GM12878 (cell line): ENCODE data around the gene SORBS1.

Experiments
- CTCF ChIP-seq, 3 experiments: IDR thresholded peaks in 2 of 3; conservative IDR thresholded peaks in 1 of 3; 2 replicates each; pipeline ENCODE4 v1.5.1; 2011; ENCODE audit warnings: low read depth in 3 of 3, low read length in 3 of 3, mild to moderate bottlenecking in 3 of 3, control low read depth in 2 of 3, moderate library complexity in 2 of 3, inconsistent platforms in 1 of 3, mixed read lengths in 1 of 3; ENCODE audit not compliant: control insufficient read depth in 2 of 3, insufficient read depth in 1 of 3; ENCODE audit errors: extremely low read depth in 1 of 3
- EP300 ChIP-seq, 2 experiments: fragments of 150-350 bp in 1 of 2; IDR thresholded peaks; 2 replicates each; pipeline ENCODE4 v1.6.1; 2011 to 2012; ENCODE audit warnings: low read depth in 2 of 2, low read length in 2 of 2, borderline replicate concordance in 1 of 2, improper control_type of control experiment in 1 of 2, inconsistent platforms in 1 of 2; ENCODE audit not compliant: control insufficient read depth in 1 of 2
- EZH2 ChIP-seq: IDR thresholded peaks from 2 replicates; pipeline ENCODE4 v1.6.1; 2012; ENCODE audit warnings: low read depth, mild to moderate bottlenecking, control low read depth, inconsistent platforms, low read length, borderline replicate concordance; ENCODE audit not compliant: control insufficient read depth
- YBX1 ChIP-seq: fragments of 450-650 bp; IDR thresholded peaks from 2 replicates; pipeline ENCODE4 v1.6.1; 2016; ENCODE audit warnings: antibody characterized with exemption
- TF ChIP-seq, protein P1 (sequence below): fragments of 450-650 bp; IDR thresholded peaks from 2 replicates; pipeline ENCODE4 v1.6.1; 2014; ENCODE audit warnings: mild to moderate bottlenecking
- TF ChIP-seq, protein P2 (sequence below): IDR thresholded peaks from 2 replicates; pipeline ENCODE4 v1.6.1; 2011; ENCODE audit warnings: low read depth, mild to moderate bottlenecking, low read length, moderate library complexity, borderline replicate concordance; ENCODE audit errors: extremely low read depth

- TF ChIP-seq, protein P1, sequence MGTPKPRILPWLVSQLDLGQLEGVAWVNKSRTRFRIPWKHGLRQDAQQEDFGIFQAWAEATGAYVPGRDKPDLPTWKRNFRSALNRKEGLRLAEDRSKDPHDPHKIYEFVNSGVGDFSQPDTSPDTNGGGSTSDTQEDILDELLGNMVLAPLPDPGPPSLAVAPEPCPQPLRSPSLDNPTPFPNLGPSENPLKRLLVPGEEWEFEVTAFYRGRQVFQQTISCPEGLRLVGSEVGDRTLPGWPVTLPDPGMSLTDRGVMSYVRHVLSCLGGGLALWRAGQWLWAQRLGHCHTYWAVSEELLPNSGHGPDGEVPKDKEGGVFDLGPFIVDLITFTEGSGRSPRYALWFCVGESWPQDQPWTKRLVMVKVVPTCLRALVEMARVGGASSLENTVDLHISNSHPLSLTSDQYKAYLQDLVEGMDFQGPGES, result no peak
- TF ChIP-seq YBX1 (no peak), EZH2 (no peak), CTCF (IDR thresholded peaks at IDR 0.05 in 2 of 3, conservative IDR thresholded peaks at IDR 0.05 in 1 of 3; ENCODE audit: control insufficient read depth in 2 of 3, extremely low read depth in 1 of 3, insufficient read depth in 1 of 3, low read depth in 3 of 3, low read length in 3 of 3) (no peak), EP300 (IDR thresholded peaks at IDR 0.05; ENCODE audit: borderline replicate concordance in 1 of 2, control insufficient read depth in 1 of 2, low read depth in 2 of 2, low read length in 2 of 2) (no peak)
- TF ChIP-seq, protein P2, sequence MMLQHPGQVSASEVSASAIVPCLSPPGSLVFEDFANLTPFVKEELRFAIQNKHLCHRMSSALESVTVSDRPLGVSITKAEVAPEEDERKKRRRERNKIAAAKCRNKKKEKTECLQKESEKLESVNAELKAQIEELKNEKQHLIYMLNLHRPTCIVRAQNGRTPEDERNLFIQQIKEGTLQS, result no peak
Measured at GRCh38 chr10:95356190-95356955, 204.8 kb downstream of the SORBS1 start.
